GM19452 (cell line): ENCODE measurements around the gene SOX30.
"Not testable (repeated sequence)": the region's sequence is repeated elsewhere in the genome, so short reads cannot be mapped to it uniquely, and the experiment has no call there.

Experiments used
- ATAC-seq: cut with Tn5 transposase; IDR thresholded peaks from one replicate; pipeline ENCODE4 v1.9.1; 2021; ENCODE audit not compliant: unreplicated experiment

The SOX30 gene

DNA sequence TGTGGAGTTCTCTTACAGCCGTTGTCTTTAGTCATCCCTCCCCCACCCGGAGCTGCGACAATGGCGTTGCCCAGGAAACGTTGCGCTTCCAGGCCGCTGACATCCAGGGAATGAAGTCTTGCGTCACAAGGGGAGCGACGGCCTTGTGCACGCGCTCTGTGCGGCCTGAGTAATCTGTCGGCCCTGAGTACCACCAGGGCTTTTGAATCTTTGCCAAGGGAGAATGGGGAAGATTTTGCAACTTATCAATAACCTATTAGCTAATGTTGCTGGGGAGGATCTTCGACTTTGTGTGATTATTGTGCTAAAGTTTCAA is at the start of gene SOX30:
Gene SOX30, minus strand, starts transcription at position 62 of the 316 bp plus-strand sequence. CDS start 360 bp downstream, outside the sequence.
- no peak for ATAC-seq

DNA sequence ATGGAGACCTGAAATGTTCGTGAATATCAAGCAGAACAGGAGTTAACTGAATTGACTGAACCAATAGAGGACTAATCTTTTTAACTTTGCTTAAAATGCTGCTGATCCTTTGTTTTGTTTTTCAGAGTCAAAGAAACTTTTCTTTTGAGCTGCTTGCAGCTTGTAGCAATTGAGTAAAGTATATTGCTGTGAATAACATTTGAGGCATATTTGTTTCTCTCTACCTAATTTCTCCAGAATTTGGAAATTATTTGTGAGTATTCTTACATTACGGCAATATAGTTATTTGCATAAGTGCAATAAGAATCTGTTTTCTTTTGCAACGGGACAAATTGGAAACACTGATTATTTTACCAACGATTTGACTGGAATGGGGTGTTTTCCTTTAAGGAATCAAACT is 46.4 kb upstream of the SOX30 start:
- ATAC-seq: not testable (repeated sequence)

DNA sequence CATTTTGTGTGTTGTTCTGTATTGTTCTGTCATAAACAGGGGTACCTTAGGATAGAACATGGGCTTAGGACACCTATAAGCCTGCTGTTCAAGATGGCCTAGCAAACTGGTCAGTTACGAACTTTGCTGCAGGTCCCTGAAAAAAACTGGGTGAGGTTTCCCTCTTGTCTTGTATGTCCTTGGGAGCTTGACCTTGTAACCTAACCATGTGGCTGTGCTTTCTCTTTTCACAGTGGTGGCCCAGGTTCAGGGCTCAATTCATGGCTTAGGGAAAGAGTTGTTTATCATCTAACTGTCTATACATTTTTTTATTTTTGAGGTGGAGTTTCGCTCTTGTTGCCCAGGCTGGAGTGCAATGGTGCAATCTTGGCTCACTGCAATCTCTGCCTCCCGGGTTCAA is 43.9 kb upstream of the SOX30 start:
- ATAC-seq: not testable (repeated sequence)

DNA sequence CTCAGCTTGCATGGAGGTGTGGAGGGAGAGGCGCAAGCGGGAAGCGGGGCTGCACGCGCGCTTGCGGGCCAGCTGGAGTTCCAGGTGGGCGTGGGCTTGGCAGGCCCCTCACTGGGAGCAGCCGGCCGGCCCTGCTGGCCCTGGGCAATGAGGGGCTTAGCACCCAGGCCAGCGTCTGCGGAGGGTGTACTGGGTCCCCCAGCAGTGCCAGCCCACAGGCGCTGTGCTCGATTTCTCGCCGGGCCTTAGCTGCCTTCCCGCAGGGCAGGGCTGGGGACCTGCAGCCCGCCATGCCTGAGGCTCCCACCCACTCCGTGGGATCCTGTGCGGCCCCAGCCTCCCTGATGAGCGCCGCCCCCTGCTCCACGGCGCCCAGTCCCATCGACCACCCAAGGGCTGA is 41.6 kb upstream of the SOX30 start:
- ATAC-seq: not testable (repeated sequence)

DNA sequence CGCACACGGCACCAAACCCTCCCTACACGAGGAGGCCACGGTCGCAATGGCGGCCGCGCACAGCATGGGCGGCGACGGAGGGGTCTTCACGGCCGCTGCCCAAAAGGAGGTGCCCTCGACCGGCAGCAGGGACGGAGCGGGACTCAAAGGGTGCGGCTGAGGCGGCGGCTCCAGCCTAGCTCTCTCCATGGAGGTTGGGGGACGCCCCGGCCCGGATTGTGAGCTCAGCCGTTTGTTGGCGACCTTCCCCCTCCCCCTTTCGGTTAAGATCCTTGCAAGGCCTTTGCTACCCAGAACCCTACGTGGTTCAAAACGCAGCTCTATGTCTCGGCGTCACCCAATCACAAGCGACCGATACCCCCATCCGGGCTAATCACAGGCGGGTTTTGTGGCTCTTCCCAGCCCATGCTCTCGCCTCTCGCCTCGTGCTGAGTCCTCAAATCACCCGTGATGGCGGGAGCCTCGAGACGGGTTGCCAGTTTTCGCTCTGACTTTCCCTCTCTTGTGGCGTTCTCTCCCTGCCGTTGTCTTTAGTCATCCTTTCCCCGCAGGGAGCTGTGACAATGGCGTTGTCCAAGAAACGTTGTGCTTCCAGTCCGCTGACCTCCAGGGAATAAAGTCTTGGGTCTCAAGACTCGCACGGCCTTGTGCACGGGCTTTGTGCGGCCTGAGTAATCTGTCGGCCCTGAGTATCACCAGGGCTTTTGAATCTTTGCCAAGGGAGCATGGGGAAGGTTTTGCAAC is 38.6 kb upstream of the SOX30 start:
- no peak for ATAC-seq

DNA sequence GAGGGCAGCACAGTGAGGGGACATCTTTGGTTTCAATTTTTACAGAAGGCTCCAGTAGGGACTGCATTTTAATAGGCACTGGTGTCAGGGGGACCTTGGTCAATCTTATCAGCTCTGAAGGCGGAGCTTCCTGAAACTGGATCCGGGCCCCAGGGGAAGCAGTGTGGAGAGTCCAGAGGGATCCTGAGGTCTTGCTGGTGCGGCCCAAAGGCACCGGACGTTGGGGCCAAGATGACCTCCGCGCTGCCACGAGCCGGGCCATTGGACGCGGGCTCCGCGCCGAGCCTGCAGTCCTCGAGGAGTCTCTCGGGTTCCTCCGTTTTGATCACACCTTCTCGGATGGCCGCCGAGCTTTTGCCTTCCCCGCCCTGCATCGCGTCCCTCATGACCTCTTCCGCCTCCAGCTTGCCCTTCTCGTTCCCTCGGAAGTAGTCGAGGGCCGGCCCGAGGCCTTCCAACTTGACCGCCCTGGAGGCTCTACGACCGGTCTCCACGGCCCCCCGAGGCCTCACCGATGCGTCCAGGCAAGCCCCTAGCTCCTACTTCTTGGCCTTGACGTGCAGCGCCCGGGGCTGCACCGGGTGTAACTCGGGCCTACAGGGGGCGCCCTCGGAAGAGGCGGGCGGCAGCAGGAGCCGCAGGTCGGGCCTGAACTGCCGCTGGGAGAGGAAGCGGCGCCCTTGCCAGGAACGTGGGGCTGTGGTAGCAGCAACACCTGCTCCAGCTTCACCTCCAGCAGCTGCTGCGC is 37.9 kb upstream of the SOX30 start:
- no peak for ATAC-seq

DNA sequence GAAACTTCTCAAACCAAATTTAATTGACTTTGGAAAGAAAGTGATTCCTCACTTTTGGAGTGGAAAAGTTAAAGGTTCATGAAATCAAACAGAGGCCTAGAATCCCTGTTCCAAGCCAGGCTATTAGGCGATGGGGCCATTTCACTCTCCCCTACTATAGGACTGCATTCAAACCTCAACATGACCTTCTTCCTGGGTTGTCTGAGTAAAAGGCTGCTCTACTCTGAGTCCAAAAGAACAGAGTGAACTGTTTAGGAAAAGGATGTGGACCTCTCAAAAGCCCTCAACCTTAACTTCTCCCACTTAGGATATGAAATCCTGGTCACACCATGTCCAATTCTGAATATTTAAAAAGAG is 34.9 kb upstream of the SOX30 start:
- ATAC-seq: no peak

DNA sequence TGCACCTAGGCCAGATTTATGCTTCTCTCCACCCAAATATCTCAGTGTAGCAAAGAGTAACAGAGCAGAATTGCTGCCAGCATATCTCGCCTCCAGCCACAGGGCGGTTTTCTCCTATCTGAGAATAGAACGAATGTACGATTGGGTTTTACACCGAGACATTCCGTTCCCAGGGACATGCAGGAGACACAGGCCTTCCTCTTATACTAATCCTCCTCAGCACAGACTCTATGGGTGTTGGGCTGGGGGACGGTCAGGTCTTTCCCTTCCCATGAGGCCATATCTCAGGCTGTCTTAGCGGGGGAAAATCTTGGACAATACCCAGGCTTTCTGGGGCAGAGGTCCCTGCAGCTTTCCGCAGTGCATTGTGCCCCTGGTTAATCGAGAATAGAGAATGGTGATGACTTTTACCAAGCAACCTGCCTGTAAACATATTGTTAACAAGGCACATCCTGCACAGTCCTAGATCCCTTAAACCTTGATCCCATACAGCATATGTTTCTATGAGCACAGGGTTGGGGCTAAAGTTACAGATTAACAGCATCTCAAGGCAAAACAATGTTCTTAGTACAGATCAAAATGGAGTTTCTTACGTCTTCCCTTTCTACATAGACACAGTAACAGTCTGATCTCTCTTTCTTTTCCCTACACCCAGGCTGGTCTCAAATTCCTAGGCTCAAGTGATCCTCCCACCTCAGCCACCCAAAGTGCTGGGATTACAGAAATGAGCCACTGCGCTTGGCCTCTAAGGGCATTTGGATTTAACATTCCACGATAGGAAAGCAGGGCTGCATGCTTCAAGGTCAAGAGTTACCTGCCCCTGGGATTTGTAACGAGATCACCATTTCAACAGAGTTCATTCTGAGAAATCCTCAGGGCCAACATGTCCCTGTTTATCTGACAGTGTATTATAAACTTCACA is 34.3 kb upstream of the SOX30 start:
- ATAC-seq: not testable (repeated sequence)

DNA sequence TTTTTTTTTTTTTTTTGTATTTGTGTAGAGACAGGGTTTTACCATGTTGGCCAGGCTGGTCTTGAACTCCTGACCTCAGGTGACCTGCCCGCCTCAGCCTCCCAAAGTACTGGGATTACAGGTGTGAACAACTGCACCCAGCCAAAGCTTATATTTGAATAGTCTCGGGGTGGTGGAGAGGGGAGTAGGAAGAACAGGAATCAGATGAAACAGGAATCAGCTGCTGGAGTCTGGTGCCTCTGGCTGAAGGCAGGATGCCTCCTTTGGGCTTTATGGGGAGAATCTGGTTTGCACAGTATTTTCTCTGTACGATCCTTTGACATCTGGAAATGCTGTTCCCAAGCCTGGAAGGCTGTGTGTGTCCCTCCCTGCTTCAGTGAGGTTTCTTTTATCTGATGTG is 30.0 kb upstream of the SOX30 start:
- no peak for ATAC-seq

DNA sequence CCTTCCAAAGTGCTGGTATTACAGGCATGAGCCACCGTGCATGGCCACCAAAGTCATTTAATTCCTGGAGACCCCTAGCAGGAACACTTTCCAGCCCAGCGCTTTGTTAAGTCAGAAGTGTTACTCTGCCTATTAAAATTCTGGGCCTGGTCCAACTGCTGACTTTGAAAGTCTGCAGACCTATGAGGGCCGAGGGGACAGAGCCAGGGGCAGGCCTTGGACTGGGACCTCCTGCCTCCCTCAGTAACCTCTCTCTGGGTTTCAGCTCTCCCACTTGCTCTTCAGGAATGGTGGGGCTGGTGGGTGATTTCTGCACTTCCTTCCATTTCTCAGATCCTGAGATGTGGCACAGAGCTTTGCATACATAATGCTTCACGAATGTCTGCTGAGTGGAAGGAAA is 28.8 kb upstream of the SOX30 start:
- ATAC-seq: no peak

DNA sequence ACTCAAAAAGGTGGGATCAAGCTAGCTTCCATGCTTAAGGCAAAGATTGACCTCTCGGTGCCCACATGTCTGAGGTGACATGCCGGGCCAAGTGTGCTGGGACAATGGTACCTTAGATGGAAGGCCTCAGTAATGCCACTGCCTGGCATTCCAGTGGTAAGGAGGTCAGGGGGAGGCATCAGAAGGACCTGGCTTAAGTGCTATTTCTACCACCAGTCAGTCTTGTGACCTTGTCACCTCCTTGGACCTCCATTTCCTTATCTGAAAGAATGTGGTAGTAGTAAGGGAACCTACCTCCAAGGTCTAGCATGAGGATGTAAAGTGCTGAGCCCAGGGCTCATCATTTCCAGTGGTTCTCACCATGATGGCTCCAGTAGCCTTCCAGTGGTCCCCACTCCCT is 28.0 kb upstream of the SOX30 start:
- ATAC-seq: no peak

DNA sequence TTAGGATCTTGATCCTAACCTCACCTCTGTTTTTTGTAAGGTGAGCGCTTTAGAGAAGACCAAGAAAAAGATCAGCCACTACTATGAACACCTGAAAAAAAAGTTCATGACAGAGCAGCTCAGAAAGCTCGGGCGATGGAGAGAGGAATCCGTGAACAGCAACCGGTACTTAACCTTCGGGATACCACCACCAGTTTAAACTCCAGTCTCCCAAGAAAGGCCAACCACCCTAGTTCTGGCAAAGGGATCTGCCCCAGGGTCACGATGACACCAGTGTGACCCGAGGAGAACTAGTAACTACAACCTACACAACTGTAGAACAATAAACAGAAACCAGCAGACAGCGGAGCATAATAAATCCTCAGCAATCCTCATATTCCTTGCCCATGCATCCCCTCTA is 27.6 kb upstream of the SOX30 start:
- no peak for ATAC-seq

DNA sequence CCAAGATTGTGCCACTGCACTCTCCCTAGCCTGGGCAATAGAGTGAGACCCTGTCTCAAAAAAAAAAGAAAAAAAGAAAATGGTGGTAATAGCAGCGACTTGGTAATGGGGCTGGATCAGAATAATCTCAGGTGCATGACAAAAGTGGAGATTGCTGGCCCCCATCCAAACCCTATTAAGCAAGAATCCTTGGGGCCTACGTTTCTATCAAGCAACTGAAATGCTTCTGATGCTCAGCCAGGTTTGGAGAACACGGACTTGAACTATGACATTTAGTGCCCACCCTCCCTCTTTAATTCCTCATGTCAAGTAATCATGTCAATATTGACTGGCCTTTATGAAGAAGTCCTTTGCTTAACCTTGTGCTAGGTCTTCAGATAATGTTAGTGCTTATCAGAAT is 25.7 kb upstream of the SOX30 start:
- ATAC-seq: no peak

DNA sequence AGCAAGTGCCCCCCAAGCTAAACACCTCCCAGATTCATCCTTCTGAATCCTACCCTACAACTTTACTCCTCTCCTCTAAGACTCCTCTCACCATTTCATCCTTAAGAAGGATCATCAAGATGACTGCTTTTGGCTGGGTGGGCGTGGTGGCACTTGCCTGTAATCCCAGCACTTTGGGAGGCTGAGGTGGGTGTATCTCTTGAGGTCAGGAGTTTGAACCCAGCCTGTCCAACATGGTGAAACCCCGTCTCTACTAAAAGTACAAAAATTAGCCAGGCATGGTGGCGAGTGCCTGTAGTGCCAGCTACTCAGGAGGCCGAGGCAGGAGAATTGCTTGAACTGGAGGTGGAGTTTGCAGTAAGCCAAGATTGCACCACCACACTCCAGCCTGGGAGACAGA is 22.1 kb upstream of the SOX30 start:
- not testable (repeated sequence) for ATAC-seq

DNA sequence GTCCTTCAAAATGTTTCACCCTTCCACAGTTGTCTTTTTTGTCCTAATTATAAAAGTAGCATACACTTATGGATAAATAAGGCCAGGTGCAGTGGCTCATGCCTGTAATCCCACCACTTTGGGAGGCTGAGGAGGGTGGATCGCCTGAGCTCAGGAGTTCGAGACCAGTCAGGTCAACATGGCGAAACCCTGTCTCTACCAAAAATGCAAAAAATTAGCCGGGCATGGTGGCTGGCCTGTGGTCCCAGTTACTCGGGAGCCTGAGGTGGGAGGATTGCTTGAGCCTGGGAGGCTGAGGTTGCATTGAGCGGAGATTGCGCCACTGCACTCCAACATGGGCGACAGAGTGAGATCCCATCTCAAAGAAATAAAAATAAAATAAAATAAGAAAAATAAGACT is 20.7 kb upstream of the SOX30 start:
- no peak for ATAC-seq

DNA sequence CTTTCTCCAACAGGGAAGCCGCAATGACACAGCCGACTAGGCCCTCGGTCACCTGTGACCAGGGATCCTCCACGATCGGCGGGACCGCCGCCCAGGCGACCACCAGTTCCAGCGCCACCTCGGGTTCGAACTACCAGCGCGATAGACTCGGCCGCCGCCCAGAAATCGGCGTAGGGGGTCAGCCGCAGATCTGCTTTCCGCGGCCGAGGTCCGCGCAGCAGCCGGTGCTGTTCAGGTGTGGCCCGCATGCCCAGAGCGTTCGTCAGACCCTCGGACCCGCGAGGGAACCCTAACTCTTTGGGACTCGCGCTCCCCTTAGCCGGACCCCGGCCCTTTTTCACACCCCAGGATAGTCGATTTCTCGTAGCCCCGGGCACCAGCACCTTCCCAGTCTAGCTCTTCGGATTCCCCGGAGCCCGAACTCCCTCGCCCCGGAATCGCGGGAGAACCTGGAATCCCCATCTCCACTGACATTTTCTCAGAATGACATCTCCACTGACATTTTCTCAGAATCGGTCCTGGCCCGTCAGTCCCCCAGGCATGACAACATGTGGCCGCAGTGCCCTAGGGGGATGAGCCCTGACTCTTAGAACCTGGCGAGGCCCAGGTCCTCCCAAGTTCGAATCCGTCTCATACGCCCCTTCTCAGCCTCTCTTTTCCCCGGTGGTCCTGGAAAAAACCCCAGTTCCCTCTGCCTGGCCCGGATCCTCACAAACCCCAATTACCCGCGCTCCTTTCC is 19.5 kb upstream of the SOX30 start:
- ATAC-seq: no peak

DNA sequence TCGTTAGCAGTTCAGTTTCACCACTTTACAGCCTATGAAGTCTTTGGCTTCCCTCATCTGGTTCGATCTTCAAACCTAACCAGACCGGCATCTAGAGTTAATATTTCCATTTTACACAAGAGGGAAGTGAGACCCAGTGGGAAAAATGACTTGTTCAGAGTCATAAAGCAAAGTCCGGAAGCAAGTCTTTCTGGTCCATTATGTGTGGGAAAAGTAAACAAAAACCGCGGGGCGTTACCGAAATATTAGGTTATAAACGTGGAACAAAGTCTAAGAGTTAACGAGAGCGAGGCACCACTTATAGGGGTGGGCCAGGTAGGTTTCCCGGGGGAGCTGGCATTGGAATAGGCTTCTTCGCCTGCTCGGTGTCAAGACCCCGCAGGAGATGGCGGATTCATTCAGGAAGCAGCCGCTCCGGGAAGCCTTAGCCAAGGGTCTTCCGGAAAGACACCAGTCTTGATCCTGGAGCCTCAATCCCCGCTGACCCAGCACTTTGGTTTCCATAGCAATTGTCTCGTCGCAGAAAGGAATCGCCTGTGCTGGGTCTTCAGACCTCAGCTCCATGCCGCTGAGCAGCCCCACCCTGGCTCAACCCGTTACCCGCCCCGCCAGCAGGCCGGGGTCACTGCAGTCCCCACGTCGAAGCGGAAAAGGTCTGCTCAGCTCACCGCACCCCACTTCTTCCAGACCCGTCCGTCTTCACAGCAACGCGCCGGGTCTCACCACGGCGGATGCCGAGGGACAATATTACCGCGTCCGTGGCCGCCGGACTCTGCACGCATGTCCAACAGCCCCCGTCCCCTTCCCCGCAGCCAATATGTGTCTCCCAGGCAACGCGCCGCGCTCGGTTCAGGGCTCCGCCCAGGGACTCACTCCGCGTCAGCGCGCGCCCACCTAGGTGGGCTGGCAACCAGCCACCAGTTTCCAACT is 18.7 kb upstream of the SOX30 start, which contains the start of gene C5orf52:
Gene C5orf52, plus strand, starts transcription at position 872 of the 930 bp plus-strand sequence. CDS start 82 bp downstream, outside the sequence.
- no peak for ATAC-seq

DNA sequence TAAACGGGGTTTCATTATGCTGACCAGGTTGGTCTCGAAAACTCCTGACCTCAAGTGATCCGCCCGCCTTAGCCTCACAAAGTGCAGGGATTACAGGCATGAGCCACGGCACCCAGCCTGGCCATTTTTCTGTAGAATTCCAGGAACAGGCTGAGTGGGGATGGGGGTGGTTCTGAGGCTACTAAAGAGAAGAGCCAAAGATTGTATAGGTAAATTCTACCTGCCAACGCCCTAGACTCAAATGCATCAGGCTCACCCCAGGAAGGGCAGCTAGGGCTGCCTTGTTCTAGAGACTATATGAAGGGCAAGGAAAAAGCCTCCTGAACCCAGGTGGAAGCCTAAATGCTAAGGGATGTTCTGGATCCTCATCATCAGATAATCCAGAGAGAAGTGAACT is 17.5 kb upstream of the SOX30 start:
- ATAC-seq: no peak

DNA sequence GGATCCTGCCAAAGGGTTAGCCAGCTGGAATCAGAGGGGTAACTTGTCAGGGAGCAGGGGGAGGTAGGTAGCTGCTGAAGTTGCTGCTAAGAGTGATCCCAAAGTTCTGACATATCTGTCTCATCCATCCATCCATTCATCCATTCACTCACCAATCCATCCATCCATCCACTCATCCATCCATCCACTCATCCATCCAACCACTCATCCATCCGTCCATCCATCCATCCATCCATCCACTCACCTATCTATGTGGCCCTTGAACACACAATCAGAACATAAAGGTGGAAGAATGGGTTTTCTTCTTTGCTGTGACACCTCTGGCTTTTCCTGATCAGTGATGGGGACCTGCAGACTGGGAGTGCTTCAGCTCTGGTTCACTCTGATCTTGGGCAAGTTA is 16.1 kb upstream of the SOX30 start:
- ATAC-seq: no peak
